GM23338 (cell line): ENCODE measurements around the gene PIGA. TPM values are rescaled to one million over a fixed set of nuclear protein-coding genes. Genes with fewer than 3 reads are reported as not detected.

Experiments
- ATAC-seq: fragments of 200-7000 bp; cut with Tn5 transposase; 3 replicates; pipeline ENCODE4 v1.9.1; 2020
- DNase-seq: peaks from one replicate; pipeline ENCODE4 v3.0.0-alpha.2; 2015; ENCODE audit warnings: low spot score
- H2AFZ ChIP-seq: fragments of 200-600 bp; sonication (generic); 2 replicates; pipeline ENCODE4 v1.8.0; 2016; ENCODE audit warnings: antibody characterized with exemption, mild to moderate bottlenecking, moderate library complexity
- H3F3A ChIP-seq: fragments of 200-600 bp; sonication (generic); replicated peaks from 2 replicates; pipeline ENCODE4 v1.8.0; 2017; ENCODE audit warnings: antibody characterized with exemption, mixed run types, low read depth
- H3K27ac ChIP-seq: fragments of 200-600 bp; sonication (generic); 2 replicates; pipeline ENCODE4 v1.6.1; 2016; ENCODE audit warnings: low read depth
- H3K27me3 ChIP-seq: fragments of 200-600 bp; sonication (generic); 2 replicates; pipeline ENCODE4 v1.8.0; 2016; ENCODE audit warnings: mild to moderate bottlenecking, mixed run types, moderate library complexity; ENCODE audit not compliant: insufficient read depth
- H3K36me3 ChIP-seq: fragments of 200-600 bp; sonication (generic); 2 replicates; pipeline ENCODE4 v1.8.0; 2016; ENCODE audit warnings: mild to moderate bottlenecking; ENCODE audit not compliant: insufficient read depth
- H3K4me1 ChIP-seq: fragments of 200-600 bp; sonication (generic); 2 replicates; pipeline ENCODE4 v1.8.0; 2016; ENCODE audit warnings: mild to moderate bottlenecking, moderate library complexity; ENCODE audit not compliant: insufficient read depth
- H3K4me2 ChIP-seq: fragments of 200-600 bp; sonication (generic); 2 replicates; pipeline ENCODE4 v1.7.1; 2017; ENCODE audit warnings: mixed run types
- H3K4me3 ChIP-seq: fragments of 200-600 bp; sonication (generic); 2 replicates; pipeline ENCODE4 v1.6.1; 2016; ENCODE audit warnings: mixed run types
- H3K79me2 ChIP-seq: fragments of 200-600 bp; sonication (generic); replicated peaks from 2 replicates; pipeline ENCODE4 v1.8.0; 2017; ENCODE audit warnings: mild to moderate bottlenecking; ENCODE audit not compliant: insufficient read depth
- H3K9me2 ChIP-seq: fragments of 200-600 bp; sonication (generic); 2 replicates; pipeline ENCODE4 v1.8.0; 2017; ENCODE audit not compliant: insufficient read depth
- H4K20me1 ChIP-seq: fragments of 200-600 bp; sonication (generic); replicated peaks from 2 replicates; pipeline ENCODE4 v1.8.0; 2017; ENCODE audit warnings: mild to moderate bottlenecking; ENCODE audit not compliant: insufficient read depth
- H3K27ac Mint-ChIP-seq: 2 replicates; pipeline ENCODE4 v1.8.0; 2020; ENCODE audit warnings: inconsistent platforms, mild to moderate bottlenecking, moderate library complexity, mixed read lengths
- H3K27me3 Mint-ChIP-seq: 3 replicates; pipeline ENCODE4 v1.8.0; 2022; ENCODE audit warnings: low read depth, mild to moderate bottlenecking, moderate library complexity, mixed read lengths, inconsistent platforms; ENCODE audit not compliant: insufficient read depth, poor library complexity
- H3K36me3 Mint-ChIP-seq: 3 replicates; pipeline ENCODE4 v1.8.0; 2021; ENCODE audit warnings: low read depth, mild to moderate bottlenecking, inconsistent platforms, moderate library complexity, mixed read lengths
- H3K4me1 Mint-ChIP-seq: 3 replicates; pipeline ENCODE4 v1.8.0; 2020; ENCODE audit warnings: mild to moderate bottlenecking, inconsistent platforms, mixed read lengths
- H3K4me3 Mint-ChIP-seq: 3 replicates; pipeline ENCODE4 v1.8.0; 2021; ENCODE audit warnings: moderate library complexity, mild to moderate bottlenecking, inconsistent platforms, mixed read lengths
- H3K9me3 Mint-ChIP-seq: 3 replicates; pipeline ENCODE4 v1.8.0; 2020; ENCODE audit warnings: moderate library complexity, mild to moderate bottlenecking, inconsistent platforms, mixed read lengths
- CREB1 ChIP-seq: fragments of 250-450 bp; sonication (Bioruptor Pico); IDR thresholded peaks from 2 replicates; pipeline ENCODE4 v1.5.0; 2020; ENCODE audit warnings: low read depth, mild to moderate bottlenecking, moderate library complexity
- CTCF ChIP-seq, 2 experiments: fragments of 200-600 bp in 1 of 2; sonication (generic) in 1 of 2; conservative IDR thresholded peaks; 2 replicates each; pipeline versions ENCODE4 v1.5.1 to v1.6.1; 2016 to 2017; ENCODE audit warnings: antibody characterized with exemption in 2 of 2, low read depth in 2 of 2, mild to moderate bottlenecking in 2 of 2, moderate library complexity in 1 of 2
- ETS1 ChIP-seq: IDR thresholded peaks from 2 replicates; pipeline ENCODE4 v1.6.1; 2016; ENCODE audit warnings: antibody characterized with exemption
- EZH2 ChIP-seq: fragments of 200-600 bp; sonication (generic); IDR thresholded peaks from one replicate; pipeline ENCODE4 v1.8.0; 2017; ENCODE audit warnings: antibody characterized with exemption, mild to moderate bottlenecking, low read depth; ENCODE audit not compliant: unreplicated experiment
- EZH2phosphoT487 ChIP-seq: fragments of 200-600 bp; sonication (generic); IDR thresholded peaks from one replicate; pipeline ENCODE4 v1.8.1; 2018; ENCODE audit warnings: antibody characterized with exemption; ENCODE audit not compliant: unreplicated experiment
- JUNB ChIP-seq: IDR thresholded peaks from one replicate; pipeline ENCODE4 v1.6.1; 2016; ENCODE audit warnings: antibody characterized with exemption; ENCODE audit not compliant: unreplicated experiment
- NANOG ChIP-seq: IDR thresholded peaks from 2 replicates; pipeline ENCODE4 v1.6.1; 2016; ENCODE audit warnings: antibody characterized with exemption, borderline replicate concordance
- POLR2AphosphoS5 ChIP-seq: IDR thresholded peaks from 2 replicates; pipeline ENCODE4 v1.6.1; 2016; ENCODE audit warnings: antibody characterized with exemption, low read depth
- REST ChIP-seq: IDR thresholded peaks from one replicate; pipeline ENCODE4 v1.6.1; 2018; ENCODE audit warnings: antibody characterized with exemption; ENCODE audit not compliant: unreplicated experiment
- STAT1 ChIP-seq: IDR thresholded peaks from one replicate; pipeline ENCODE4 v1.6.1; 2016; ENCODE audit warnings: antibody characterized with exemption; ENCODE audit not compliant: unreplicated experiment
- ZNF114 ChIP-seq: fragments of 250-450 bp; sonication (Bioruptor Pico); IDR thresholded peaks from 2 replicates; pipeline ENCODE4 v1.5.0; 2020; ENCODE audit warnings: mild to moderate bottlenecking, moderate library complexity
- ZNF331 ChIP-seq: fragments of 250-450 bp; sonication (Bioruptor Pico); IDR thresholded peaks from 2 replicates; pipeline ENCODE4 v1.5.0; 2020; ENCODE audit warnings: low read depth, mild to moderate bottlenecking, moderate library complexity
- ZNF462 ChIP-seq: fragments of 250-450 bp; sonication (Bioruptor Pico); IDR thresholded peaks from 2 replicates; pipeline ENCODE4 v1.5.0; 2020; ENCODE audit warnings: mild to moderate bottlenecking, moderate library complexity
- polyA plus RNA-seq: library from polyadenylated mRNA; unstranded; fragments of >200 nt; fragmentation: Nextera tagmentation; extraction: Ambion mirVana; gene quantifications from 2 replicates; pipeline ENCODE4 v1.2.1, GENCODE V29; 2016
- total RNA-seq: library from RNA; depleted of rRNA; stranded (reverse); fragments of >200 nt; shearing (Covaris generic); gene quantifications from 2 replicates; pipeline ENCODE4 v1.2.3, GENCODE V29; 2014

Gene PIGA
- total and polyA plus RNA-seq, 2 experiments from 2014 or later, result 3.5 to 12.1 TPM

GRCh38 chrX:15298201-15298600, 37.1 kb downstream of the PIGA start:
- DNase-seq (no peak), ATAC-seq (no peak)
- Mint-ChIP-seq H3K27ac (no peak overlapping the region), H3K9me3 (no peaks in the 10 kb centered on the region), H3K36me3 (no peaks in the 10 kb centered on the region), H3K27me3 (no peaks in the 10 kb centered on the region), H3K4me3 (no peak overlapping the region), H3K4me1 (peaks cover 11% of the 10 kb centered on the region; the same call in 2 of the 3 replicates)
- Histone ChIP-seq H2AFZ (no peak overlapping the region), H3K4me3 (no peak overlapping the region), H3K36me3 (no peaks in the 10 kb centered on the region), H3K79me2 (no peaks in the 10 kb centered on the region), H3F3A (no peaks in the 10 kb centered on the region), H3K4me2 (no peak overlapping the region), H3K27ac (no peak overlapping the region), H3K4me1 (no peaks in the 10 kb centered on the region), H3K9me2 (no peaks in the 10 kb centered on the region), H4K20me1 (no peaks in the 10 kb centered on the region), H3K27me3 (no peaks in the 10 kb centered on the region)
- TF ChIP-seq REST (no peak), CREB1 (CRISPR knock-in tag) (no peak), NANOG (no peak), ZNF331 (CRISPR knock-in tag) (no peak), JUNB (no peak), CTCF (conservative IDR thresholded peaks at IDR 0.05; ENCODE audit: low read depth in 2 of 2) (no peak), POLR2AphosphoS5 (no peak), EZH2phosphoT487 (no peak), EZH2 (no peak), ZNF462 (no peak), ETS1 (no peak), ZNF114 (CRISPR knock-in tag) (no peak), STAT1 (no peak)
